Cardiac muscle cell (in vitro differentiated cells and primary cell): ENCODE measurements around the gene UNC45A. TPM values are rescaled to one million over a fixed set of nuclear protein-coding genes. Genes with fewer than 3 reads are reported as not detected.

Source experiments
- DNase-seq, 2 donors: peaks; one replicate each; pipeline versions ENCODE4 v3.0.0 to v3.0.0-alpha.2; 2010 to 2017; ENCODE audit warnings: low read depth in 1 of 2, low spot score in 1 of 2
- H3K27ac ChIP-seq: fragments of 200-600 bp; sonication (generic); 2 replicates; pipeline ENCODE4 v1.5.1; 2016
- H3K27me3 ChIP-seq: fragments of 200-600 bp; sonication (generic); 2 replicates; pipeline ENCODE4 v1.6.0; 2016; ENCODE audit warnings: control low read depth
- H3K36me3 ChIP-seq: fragments of 200-600 bp; sonication (generic); 2 replicates; pipeline ENCODE4 v1.5.1; 2016; ENCODE audit warnings: control low read depth
- H3K4me1 ChIP-seq: fragments of 200-600 bp; sonication (generic); 2 replicates; pipeline ENCODE4 v1.8.1; 2017; ENCODE audit warnings: low read depth, mild to moderate bottlenecking, mixed run types
- H3K4me3 ChIP-seq: fragments of 200-600 bp; sonication (generic); 2 replicates; pipeline ENCODE4 v1.5.1; 2016; ENCODE audit warnings: mild to moderate bottlenecking
- H3K9me3 ChIP-seq: fragments of 200-600 bp; sonication (generic); 2 replicates; pipeline ENCODE4 v1.5.1; 2017; ENCODE audit warnings: low read depth, mild to moderate bottlenecking, control low read depth
- polyA plus RNA-seq: library from polyadenylated mRNA; unstranded; fragments of >200 nt; fragmentation: Nextera tagmentation; extraction: Ambion mirVana; gene quantifications from 2 replicates; pipeline ENCODE4 v1.2.1, GENCODE V29; 2016
- total RNA-seq: library from RNA; depleted of rRNA; stranded (reverse); fragments of >200 nt; gene quantifications from 2 replicates; pipeline ENCODE4 v1.2.3, GENCODE V29; 2016
- TF ChIP-seq, protein P1 (sequence below): IDR thresholded peaks from 2 replicates; pipeline ENCODE4 v1.5.1; 2012; ENCODE audit warnings: low read depth, mild to moderate bottlenecking, low read length

Gene UNC45A
- total and polyA plus RNA-seq, 2 experiments from 2014 or later: 52.5 to 68.2 TPM

DNA sequence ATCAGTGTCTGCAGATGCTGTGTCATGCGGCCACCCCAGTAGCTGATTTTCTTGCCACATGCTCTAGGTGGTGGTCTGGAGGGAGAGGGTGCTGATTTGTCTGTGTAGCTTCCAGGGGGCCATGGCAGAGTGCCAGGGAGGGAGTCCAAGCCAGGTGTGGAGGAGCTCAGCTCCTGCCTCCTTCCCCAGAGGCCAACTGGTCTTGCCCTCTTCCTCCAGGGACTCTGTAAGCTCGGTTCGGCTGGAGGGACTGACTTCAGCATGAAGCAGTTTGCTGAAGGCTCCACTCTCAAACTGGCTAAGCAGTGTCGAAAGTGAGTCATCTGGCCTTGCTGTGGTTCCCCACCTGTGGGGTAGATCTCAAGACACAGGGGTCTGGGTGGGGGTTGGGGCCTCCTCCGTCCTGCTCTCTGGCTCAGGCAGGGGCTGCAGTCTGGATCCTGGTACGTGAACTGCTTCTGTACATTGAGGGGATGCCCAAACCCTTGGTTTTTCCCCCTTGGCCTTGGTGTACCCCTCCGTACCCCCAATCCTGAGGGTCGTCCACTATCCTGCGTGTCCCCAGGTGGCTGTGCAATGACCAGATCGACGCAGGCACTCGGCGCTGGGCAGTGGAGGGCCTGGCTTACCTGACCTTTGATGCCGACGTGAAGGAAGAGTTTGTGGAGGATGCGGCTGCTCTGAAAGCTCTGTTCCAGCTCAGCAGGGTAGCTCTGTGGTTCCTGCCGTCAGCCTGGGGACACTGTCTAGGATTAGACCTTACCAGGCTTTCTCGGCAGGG, 12.7 kb downstream of the UNC45A start:
- Histone ChIP-seq H3K4me3 (no peak overlapping the region), H3K4me1 (no peaks in the 10 kb centered on the region), H3K27ac (no peak overlapping the region), H3K36me3 (peaks cover 48% of the 10 kb centered on the region), H3K27me3 (no peaks in the 10 kb centered on the region), H3K9me3 (no peaks in the 10 kb centered on the region)
- no peak for DNase-seq
- TF ChIP-seq, protein P1, sequence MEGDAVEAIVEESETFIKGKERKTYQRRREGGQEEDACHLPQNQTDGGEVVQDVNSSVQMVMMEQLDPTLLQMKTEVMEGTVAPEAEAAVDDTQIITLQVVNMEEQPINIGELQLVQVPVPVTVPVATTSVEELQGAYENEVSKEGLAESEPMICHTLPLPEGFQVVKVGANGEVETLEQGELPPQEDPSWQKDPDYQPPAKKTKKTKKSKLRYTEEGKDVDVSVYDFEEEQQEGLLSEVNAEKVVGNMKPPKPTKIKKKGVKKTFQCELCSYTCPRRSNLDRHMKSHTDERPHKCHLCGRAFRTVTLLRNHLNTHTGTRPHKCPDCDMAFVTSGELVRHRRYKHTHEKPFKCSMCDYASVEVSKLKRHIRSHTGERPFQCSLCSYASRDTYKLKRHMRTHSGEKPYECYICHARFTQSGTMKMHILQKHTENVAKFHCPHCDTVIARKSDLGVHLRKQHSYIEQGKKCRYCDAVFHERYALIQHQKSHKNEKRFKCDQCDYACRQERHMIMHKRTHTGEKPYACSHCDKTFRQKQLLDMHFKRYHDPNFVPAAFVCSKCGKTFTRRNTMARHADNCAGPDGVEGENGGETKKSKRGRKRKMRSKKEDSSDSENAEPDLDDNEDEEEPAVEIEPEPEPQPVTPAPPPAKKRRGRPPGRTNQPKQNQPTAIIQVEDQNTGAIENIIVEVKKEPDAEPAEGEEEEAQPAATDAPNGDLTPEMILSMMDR: no peak

DNA sequence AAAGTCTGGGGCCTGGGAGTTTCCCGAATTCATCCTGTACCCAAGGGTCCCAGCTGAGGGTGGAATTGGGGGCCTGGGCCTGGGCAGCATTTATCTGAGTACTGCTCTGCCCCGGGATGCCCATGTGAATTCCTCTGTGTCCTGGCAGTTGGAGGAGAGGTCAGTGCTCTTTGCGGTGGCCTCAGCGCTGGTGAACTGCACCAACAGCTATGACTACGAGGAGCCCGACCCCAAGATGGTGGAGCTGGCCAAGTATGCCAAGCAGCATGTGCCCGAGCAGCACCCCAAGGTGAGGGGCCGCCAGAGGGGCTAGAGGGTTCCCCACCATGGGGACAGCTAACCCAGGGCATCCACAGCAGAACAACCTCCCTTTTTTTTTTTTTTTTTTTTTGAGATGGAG, 13.4 kb downstream of the UNC45A start:
- H3K9me3 ChIP-seq: no peaks in the 10 kb centered on the region
- TF ChIP-seq, protein P1: no peak
- no peak overlapping the region for H3K27ac ChIP-seq
- H3K27me3 ChIP-seq: no peaks in the 10 kb centered on the region
- H3K36me3 ChIP-seq: peaks cover 45% of the 10 kb centered on the region
- no peak for DNase-seq
- no peaks in the 10 kb centered on the region for H3K4me1 ChIP-seq
- H3K4me3 ChIP-seq: no peak overlapping the region

DNA sequence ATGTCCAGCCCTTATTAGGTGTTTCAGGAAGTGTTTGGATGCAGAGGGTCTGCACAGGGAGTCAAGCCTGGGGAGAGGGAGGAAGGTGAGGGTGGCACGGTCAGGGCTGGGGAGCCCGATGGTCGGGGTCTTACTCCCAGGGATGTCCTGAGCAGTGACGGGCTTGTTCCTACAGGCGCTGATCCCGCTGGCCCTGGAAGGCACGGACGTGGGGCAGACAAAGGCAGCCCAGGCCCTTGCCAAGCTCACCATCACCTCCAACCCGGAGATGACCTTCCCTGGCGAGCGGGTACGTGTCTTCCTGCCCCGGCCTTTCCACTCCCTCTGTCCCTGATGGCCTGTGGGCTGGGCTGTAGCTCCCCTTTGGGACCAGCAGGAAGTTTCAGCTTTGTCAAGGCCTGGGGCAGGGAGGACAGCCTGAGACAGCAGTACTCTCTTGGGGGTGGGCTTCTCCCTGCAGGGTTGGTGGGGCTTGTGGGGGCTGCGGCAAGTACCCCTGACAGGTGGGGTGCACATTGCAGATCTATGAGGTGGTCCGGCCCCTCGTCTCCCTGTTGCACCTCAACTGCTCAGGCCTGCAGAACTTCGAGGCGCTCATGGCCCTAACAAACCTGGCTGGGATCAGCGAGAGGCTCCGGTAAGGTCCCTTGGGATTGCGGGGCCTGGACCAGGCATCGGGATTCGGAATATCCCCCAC, 15.0 kb downstream of the UNC45A start:
- H3K9me3 ChIP-seq: no peaks in the 10 kb centered on the region
- TF ChIP-seq, protein P1: no peak
- no peak for DNase-seq
- H3K4me3 ChIP-seq: no peak overlapping the region
- H3K4me1 ChIP-seq: no peaks in the 10 kb centered on the region
- no peaks in the 10 kb centered on the region for H3K27me3 ChIP-seq
- peaks cover 39% of the 10 kb centered on the region for H3K36me3 ChIP-seq
- no peak overlapping the region for H3K27ac ChIP-seq

DNA sequence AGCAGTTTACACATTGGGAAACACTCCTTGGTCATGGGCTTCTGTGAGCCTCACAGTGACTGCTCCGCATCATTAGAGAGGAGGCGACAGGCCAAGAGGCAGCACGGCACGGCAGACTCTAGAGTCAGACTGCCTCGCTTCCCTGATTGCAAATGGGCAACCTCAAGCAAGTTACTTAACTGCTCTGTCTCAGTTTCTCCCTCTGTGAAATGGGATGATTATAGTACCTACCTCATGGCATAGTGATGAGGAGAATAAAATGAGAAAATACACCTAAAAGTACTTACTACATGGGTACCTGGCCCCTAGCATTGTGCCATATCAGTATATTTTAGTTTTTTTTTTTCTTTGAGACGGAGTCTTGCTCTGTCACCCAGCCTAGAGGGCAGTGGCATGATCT, 15.6 kb downstream of the UNC45A start:
- DNase-seq: no peak
- peaks cover 2% of the 10 kb centered on the region for H3K4me1 ChIP-seq
- TF ChIP-seq, protein P1: no peak
- peaks cover 39% of the 10 kb centered on the region for H3K36me3 ChIP-seq
- no peak overlapping the region for H3K27ac ChIP-seq
- no peak overlapping the region for H3K4me3 ChIP-seq
- no peaks in the 10 kb centered on the region for H3K9me3 ChIP-seq
- no peaks in the 10 kb centered on the region for H3K27me3 ChIP-seq

DNA sequence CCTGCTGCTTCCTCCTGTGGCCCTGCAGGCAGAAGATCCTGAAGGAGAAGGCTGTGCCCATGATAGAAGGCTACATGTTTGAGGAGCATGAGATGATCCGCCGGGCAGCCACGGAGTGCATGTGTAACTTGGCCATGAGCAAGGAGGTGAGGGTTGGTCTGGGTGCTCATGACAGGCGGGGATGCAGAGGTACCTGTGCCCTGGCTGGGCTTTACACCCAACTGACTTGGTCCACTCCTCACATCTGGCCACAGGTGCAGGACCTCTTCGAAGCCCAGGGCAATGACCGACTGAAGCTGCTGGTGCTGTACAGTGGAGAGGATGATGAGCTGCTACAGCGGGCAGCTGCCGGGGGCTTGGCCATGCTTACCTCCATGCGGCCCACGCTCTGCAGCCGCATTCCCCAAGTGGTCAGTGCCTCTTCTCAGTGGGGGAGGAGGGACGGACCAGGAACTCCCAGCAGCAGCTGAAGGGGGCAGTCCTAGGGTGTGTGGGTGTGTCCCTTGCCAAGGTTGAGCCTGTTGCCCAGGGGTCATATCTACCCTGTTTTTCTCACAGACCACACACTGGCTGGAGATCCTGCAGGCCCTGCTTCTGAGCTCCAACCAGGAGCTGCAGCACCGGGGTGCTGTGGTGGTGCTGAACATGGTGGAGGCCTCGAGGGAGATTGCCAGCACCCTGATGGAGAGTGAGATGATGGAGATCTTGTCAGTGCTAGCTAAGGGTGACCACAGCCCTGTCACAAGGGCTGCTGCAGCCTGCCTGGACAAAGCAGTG, 18.0 kb downstream of the UNC45A start:
- Histone ChIP-seq H3K4me1 (peaks cover 9% of the 10 kb centered on the region), H3K9me3 (no peaks in the 10 kb centered on the region), H3K27ac (no peak overlapping the region), H3K4me3 (no peak overlapping the region), H3K27me3 (no peaks in the 10 kb centered on the region), H3K36me3 (peaks cover 29% of the 10 kb centered on the region)
- DNase-seq: no peak
- TF ChIP-seq, protein P1: no peak
